HG02610 (cell line): ENCODE measurements around the gene ID4.
"Not testable (repeated sequence)": the region's sequence is repeated elsewhere in the genome, so short reads cannot be mapped to it uniquely, and the experiment has no call there.

Source experiments
- ATAC-seq: cut with Tn5 transposase; IDR thresholded peaks from one replicate; pipeline ENCODE4 v1.9.1; 2021; ENCODE audit warnings: mild to moderate bottlenecking, moderate library complexity; ENCODE audit not compliant: unreplicated experiment

Gene ID4

GRCh38 chr6:19831358-19831757 lies 5.8 kb upstream of the ID4 start:
- no peak for ATAC-seq

- ATAC-seq: no peak
These were observed 3.2 kb upstream of the ID4 start for GRCh38 chr6:19833947-19834346.

- no peak for ATAC-seq
These were observed 2.3 kb upstream of the ID4 start for GRCh38 chr6:19834858-19835257.

DNA sequence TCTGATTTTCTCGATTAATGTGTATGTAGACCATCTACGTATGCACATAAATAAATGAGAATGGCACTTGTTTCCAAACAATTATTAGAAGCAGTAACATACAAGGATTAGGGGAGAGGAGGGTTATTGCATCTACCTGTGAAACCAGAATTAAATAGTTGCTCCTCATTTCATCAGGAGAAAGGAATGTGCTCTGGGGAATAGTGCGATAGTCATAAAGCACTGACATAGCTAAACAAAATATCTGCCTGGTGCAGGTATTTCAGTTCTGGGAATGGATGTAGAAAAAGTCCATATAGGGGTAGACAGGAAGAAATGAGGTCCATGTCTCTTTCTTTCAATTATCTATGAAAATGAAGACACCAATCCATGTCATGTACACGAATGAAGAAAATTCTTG lies 1.6 kb upstream of the ID4 start:
- ATAC-seq: no peak

DNA sequence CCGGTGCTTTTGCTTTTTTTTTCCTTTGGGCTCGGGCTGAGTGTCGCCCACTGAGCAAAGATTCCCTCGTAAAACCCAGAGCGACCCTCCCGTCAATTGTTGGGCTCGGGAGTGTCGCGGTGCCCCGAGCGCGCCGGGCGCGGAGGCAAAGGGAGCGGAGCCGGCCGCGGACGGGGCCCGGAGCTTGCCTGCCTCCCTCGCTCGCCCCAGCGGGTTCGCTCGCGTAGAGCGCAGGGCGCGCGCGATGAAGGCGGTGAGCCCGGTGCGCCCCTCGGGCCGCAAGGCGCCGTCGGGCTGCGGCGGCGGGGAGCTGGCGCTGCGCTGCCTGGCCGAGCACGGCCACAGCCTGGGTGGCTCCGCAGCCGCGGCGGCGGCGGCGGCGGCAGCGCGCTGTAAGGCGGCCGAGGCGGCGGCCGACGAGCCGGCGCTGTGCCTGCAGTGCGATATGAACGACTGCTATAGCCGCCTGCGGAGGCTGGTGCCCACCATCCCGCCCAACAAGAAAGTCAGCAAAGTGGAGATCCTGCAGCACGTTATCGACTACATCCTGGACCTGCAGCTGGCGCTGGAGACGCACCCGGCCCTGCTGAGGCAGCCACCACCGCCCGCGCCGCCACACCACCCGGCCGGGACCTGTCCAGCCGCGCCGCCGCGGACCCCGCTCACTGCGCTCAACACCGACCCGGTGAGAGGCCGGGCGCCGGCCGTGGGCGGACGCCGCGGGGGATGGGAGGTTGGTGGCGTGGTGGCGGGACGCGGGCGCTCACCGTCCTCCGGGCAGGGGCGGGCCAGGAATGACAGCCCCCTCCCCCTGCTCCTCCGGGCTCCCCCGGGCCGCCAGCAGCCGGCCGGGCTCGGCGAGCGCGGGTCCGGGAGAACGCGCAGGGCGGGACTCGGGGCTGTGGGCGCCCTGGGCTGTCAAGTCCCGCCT lies 606 bp downstream of the ID4 start:
- ATAC-seq: no peak

GRCh38 chr6:19838442-19839236 lies 1.5 kb downstream of the ID4 start:
- ATAC-seq: no peak

DNA sequence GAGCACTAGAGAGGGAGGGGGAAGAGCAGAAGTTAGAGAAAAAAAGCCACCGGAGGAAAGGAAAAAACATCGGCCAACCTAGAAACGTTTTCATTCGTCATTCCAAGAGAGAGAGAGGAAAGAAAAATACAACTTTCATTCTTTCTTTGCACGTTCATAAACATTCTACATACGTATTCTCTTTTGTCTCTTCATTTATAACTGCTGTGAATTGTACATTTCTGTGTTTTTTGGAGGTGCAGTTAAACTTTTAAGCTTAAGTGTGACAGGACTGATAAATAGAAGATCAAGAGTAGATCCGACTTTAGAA lies 2.0 kb downstream of the ID4 start:
- no peak for ATAC-seq

DNA sequence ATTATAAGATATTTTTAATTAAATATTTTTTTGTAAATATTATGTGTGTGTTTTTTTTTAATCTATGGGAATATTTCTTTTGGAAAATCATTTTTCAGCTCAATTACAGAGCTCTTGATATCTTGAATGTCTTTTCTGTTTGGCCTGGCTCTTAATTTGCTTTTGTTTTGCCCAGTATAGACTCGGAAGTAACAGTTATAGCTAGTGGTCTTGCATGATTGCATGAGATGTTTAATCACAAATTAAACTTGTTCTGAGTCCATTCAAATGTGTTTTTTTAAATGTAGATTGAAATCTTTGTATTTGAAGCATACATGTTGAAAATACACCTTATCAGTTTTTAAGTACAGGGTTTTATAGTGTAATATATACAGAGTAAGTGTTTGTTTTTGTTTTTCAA lies 2.6 kb downstream of the ID4 start:
- ATAC-seq: no peak

DNA sequence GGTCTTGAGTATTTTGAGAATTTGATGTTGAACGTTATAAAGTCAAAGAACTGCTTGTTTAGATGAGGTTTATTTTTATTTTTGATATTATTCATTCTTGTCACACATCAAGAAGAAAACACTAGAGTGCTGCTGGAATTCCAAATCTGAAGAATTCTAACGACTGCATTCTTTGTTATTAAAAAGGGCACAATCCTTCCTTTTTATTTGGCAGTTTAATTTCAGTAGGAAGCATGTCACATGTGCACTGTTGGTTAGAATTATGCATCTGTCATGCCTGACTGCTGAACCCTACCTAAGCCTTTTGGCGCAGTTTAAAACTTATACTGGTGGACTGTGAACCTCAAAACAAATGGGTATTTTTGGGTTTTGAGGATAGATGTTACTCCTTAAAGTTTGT lies 4.0 kb downstream of the ID4 start:
- no peak for ATAC-seq

GRCh38 chr6:19842030-19842615 lies 5.0 kb downstream of the ID4 start:
- no peak for ATAC-seq

DNA sequence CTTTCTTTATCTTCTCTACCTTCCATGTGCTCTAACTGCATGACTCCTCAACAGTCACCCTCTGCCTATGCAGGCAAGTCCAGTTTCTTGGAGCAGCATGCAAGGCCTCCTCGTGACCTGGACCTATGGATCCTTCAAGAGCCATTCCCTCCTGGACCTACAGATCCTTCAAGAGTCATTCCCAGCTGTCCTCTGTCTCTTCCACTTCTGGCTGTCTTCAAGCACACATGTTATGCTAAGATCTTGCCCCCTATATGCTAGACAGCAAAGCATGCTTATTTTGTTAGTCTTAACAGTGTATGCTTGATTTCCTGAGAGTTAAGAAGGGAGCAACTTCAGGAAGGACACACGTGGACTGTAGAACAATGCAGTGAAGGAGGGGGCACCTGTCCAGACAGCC lies 7.5 kb downstream of the ID4 start:
- ATAC-seq: no peak

- ATAC-seq: no peak
These were observed 8.3 kb downstream of the ID4 start for GRCh38 chr6:19845266-19846041.

GRCh38 chr6:19848465-19849029 lies 11.4 kb downstream of the ID4 start:
- no peak for ATAC-seq

GRCh38 chr6:19849196-19849595 lies 12.0 kb downstream of the ID4 start:
- no peak for ATAC-seq

DNA sequence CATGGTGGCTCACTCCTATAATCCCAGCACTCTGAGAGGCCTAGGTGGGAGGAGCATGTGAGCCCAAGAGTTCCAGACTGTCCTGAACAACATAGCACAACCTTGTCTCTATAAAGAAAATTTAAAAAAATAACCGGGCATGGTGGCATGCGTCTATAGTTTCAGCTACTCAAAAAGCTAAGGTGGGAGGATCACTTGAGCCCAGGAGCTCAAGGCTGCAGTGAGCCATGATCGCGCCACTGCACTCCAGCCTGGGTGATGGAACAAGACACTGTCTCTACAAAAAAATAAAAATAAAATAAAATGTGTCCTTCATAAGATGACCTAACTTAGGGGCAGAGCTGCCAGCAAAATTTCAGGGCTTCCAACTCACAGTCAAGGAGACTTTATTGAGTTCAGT lies 12.6 kb downstream of the ID4 start:
- no peak for ATAC-seq

DNA sequence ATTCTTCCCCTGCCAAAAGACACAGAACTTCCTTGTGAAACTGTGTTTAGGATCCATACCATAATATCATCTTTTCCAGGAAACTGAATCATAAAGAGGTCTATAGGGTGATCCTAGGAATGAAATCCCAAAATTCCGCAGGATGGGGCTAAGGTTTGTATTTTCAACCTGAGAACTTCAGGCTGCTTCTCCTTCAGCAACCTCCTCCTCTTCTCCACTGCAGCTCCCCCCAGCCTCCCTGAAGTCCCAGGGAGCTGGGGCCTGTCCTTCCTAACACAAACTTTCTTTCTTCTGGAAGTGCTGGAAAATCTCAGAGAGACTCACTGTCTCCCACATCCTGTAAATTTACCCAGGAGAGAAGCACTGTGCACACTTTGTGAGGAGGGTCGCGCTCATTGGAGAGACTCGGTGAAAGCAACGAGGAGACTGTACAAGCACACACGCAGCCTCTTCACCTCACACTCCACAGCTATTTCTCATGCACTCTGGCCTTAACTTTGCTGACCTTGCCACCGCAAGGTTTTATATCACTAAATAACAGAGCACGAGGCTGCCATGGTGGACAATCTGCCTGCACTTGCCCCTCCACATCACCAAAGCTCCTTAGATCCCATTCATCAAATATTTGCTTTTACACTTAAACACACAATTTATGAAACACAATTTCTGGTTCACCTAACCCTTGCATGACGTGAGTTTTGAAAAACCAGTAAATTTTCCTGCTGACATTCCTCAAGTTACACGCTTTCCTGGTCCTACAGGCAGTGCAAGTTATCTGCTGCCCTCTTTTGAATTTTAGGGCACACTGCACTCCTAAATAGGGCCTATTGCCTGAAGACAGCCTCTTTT lies 14.3 kb downstream of the ID4 start:
- ATAC-seq: no peak

DNA sequence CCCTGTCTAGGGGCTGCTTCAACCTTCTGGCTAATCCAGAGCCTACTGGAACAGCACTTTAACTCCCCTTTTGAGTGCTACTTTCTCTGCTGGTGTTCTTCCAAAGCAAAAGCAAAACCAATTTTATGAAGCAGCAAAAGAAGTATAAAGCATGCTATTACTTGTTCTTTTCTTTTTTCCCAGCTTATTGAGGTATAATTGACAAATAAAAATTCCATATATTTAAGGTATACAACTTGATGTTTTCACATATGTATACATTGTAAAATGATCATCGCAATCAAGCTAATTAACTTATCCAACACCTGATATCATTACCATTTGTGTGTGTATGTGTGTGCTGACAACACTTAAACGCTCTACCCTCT lies 14.9 kb downstream of the ID4 start:
- ATAC-seq: no peak

DNA sequence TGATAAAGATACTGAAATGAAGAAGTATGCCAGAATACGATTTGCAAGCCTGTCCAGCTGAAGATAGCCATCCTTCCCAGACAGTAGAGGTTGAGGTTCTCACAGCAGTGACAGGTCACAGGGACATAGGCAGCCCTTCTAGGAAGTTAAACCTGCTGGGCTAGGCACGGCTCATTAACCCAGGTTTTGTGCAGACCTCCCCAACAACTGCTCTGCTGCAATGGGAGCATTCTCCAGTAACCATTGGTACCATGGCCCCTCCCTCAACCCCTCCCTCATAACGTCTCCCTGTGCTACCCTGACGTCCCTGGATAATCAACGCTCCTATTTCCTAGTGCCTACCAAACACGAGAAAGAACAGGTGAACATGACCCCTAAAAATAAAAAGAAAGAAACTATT lies 15.8 kb downstream of the ID4 start:
- no peak for ATAC-seq

DNA sequence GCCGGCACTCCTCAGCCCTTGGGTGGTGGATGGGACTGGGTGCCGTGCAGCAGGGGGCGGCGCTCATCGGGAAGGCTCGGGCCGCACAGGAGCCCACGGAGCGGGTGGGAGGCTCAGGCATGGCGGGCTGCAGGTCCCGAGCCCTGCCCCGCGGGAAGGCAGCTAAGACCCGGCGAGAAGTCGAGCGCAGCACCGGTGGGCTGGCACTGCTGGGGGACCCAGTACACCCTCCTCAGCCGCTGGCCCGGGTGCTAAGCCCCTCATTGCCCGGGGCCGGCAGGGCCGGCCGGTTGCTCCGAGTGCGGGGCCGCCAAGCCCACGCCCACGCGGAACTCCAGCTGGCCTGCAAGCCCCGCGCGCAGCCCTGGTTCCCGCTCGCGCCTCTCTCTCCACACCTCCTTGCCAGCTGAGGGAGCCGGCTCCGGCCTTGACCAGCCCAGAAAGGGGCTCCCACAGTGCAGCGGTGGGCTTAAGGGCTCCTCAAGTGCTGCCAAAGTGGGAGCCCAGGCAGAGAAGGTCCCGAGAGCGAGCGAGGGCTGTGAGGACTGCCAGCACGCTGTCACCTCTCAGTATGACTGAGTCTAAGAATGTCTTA lies 17.3 kb downstream of the ID4 start:
- ATAC-seq: not testable (repeated sequence)

DNA sequence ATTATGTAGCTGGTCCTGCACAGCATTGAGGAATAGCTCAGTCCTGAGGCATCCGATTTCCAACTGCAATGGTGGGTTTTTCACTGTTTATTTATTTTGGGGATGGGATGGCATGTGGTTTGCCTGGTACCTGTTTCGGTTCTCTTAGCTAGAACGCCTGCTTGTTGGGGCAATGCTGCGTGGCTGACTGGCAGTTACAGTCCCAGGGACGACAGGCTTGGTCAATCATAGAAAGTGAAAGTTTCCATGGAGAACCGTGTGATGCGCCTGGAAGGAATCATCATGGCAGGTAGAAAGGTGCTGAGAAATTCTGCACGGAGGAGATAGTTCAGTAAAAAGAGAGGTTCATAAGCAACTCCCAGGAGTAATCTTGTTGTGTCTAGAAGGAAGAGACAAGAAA lies 18.4 kb downstream of the ID4 start:
- no peak for ATAC-seq
